Left cardiac atrium (tissue), 4 donors: ENCODE data around the gene TBX2. TPM values are rescaled to one million over a fixed set of nuclear protein-coding genes. Genes with fewer than 3 reads are reported as not detected.
A peak's percentile ranks its signal among the peaks of the same experiment; 100 is the strongest.

Source experiments
- ATAC-seq, 2 donors: fragments of 200-7000 bp; cut with Tn5 transposase; one replicate each; pipeline ENCODE4 v1.9.1; 2020; ENCODE audit warnings: mild to moderate bottlenecking in 2 of 2, moderate library complexity in 2 of 2
- DNase-seq: peaks from one replicate; pipeline ENCODE4 v3.0.0-alpha.2; 2020
- intact Hi-C, 2 donors: fragments of 100-400 bp; cut with DNase I; formaldehyde crosslinking; loops; one replicate each; pipeline versions ENCODE4 v1.14.1 to v1.15.1; 2022 to 2023
- total RNA-seq, 2 donors: library from RNA; stranded (reverse); fragmentation: NEBNext Ultra II Directional; extraction: Animal tissue kit (Norgen Biotek cat#: 25700); gene quantifications; one replicate each; pipeline ENCODE4 v1.2.1, GENCODE V29; 2021
- donor health status: DM: no; HTN: yes; CAD: no.
- donor health status: DM: no; HTN: yes; CAD: no; lungs with severe emphysema.
- donor health status: DM: yes; HTN: yes; CAD: no.
- donor health status: Dilated cardiomyopathy.

Gene TBX2
- total RNA-seq, 2 donors from 2014 or later = 12.1 to 17.0 TPM

GRCh38 chr17:61366715-61367413 is 32.8 kb upstream of the TBX2 start:
- DNase-seq (peak; percentile 75), ATAC-seq (peak; percentile 95 to 96)

DNA sequence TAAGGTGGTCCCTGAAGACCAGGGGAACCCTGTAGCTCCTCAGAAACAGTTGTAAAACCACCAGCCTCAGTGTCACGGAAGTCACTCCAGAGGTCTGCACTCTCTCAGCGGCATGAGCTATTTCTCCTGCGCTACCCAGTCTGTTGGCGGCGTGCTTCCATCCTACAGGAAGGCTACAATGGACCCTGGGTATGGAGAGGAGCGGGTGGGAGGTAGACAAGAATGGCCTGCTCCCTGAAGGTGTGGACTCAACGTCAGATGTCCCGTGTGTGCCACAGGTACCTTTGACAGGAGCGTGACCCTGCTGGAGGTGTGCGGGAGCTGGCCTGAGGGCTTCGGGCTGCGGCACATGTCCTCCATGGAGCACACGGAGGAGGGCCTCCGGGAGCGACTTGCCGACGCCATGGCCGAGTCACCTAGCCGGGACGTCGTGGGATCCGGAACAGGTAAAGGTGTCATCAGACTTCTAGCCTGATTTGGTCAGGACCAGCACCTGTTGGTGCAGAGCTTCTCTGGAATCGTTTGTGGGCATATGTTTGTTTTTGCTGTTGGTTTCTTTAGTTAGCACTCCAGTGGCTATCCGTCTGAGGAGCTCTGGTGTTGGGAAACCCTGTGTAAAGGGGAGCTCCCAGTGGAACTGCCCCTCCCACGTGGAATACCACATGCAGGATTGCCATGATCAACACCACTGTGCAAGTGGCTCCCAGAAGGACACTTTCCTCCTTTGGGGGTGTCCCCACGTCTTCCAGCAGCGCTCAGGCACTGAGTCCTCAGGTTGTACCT is 31.4 kb upstream of the TBX2 start:
- intact Hi-C loops = no loop called here
- no peak for DNase-seq
- peak in 1 of 2 donors; percentile 29 for ATAC-seq

More at GRCh38 chr17:61366715-61367413, 32.8 kb upstream of the TBX2 start:
- intact Hi-C loops = no loop called here

DNA sequence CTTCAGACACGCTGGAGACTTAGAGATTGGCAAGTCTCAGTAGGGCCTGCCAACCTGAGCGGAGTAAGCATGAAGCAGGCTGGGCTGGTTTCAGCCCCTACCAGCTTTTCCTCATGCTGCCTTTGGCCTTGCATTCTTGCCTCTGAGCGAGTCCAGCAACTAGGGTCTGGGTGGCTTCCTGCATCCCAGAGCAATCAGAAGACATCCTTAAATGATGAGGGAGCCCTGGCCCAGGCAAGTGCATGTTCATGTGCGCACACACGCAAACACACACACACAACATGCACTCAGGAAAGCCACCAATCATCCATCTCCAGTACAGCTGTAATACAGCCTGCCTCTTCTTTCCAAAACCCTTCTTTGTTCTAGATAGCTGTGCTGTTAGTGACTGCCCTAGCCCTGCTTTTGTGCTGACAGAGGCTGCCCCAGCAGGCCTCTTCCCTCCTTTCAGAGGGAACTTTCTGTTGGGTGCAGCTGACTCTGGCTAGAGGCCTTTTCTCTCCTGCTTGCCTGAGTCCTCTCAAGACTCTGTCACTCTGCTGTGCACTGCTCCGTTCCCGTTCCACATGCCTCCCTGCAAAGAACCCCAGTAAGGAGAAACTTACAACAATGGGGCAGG is 30.7 kb upstream of the TBX2 start:
- ATAC-seq = no peak
- no peak for DNase-seq
- intact Hi-C loops = no loop called here

DNA sequence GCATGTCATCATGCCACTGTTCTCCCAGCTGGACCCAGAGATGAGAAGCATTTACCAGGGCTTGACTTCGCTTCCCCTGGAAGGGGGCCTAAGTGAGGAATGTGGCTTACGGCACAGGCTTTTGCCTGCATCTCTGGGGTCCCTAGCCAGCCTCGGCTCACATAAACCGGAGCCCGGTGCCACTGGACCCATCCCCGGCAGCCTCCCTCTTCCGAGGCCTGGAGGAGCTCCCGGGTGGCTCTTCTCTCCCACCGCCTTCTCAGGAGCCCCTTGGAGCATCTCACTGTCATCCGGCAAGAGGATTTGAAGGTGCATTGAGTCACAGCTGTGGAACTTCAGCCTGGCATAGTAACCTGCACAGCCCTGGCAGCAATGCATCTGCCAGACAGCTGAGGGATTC is 29.9 kb upstream of the TBX2 start:
- no peak for DNase-seq
- intact Hi-C loops = no loop called here
- no peak for ATAC-seq

GRCh38 chr17:61371179-61371578 is 28.5 kb upstream of the TBX2 start:
- intact Hi-C loops = no loop called here
- DNase-seq = no peak

DNA sequence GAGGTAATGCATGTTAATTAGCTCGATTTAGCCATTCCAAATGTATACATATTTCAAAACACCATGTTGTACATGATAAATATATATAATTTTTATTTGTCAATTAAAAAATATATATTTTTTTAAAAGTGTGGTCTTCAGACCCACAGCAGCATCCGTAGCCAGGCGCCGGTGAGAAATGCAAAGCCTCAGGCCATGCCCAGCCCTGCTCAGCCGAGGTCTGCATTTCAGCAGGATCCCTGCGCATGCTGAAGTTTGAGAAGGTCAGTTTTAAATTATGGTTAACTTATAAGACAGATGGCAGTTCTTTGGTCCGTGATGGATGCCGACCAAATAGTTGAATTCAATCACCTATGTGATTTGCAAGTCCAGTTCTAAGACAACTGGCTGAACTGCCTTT is 28.0 kb upstream of the TBX2 start:
- DNase-seq (no peak), ATAC-seq (no peak)
- intact Hi-C loops = no loop called here

More at GRCh38 chr17:61371179-61371578, 28.5 kb upstream of the TBX2 start:
- no peak for ATAC-seq

GRCh38 chr17:61372436-61372835 is 27.2 kb upstream of the TBX2 start:
- DNase-seq (no peak), ATAC-seq (no peak)
- intact Hi-C loops = no loop called here

DNA sequence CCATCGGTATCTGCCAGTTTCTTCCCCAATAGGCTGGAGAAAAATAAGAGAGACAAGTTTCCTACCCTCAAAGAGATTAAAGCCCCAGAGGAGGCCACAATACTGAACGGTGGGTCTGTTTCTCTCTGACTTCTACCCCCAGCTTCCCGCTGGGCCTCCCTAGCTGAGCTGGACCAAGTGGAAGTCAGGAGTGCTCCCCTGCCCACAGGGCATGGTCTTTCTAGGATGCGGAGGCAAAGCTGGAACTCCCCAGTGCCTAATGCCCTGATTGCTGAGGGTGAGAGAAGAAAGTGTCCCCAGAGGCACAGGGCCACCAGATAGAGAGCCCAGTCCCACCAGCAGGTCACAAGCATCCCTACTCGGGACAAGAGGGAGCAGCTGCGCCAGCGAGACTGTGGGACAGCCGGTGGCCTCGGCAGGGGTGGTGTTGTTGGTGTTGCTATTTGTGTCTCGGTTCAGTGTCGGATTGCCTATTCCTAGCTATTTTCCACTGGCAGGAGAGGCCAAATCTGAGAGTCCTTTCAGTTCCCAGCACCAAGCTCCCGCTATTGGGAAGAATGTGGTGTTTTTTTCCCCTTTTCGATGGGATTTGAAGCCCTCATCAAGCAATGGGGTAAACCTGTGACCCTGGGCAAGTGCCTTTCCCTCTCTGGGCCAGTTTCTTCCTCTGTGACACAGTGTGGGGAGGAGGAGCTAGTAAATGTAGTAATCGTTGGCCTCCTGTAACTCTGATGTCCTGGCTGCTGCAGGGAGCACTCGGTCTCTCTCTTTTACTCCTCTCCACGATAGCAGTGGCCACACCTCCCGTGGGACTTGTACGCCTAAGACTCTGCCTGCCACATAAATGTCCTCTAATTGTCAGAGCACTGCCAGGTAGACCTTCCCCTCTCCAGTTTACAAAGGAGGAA is 22.5 kb upstream of the TBX2 start:
- DNase-seq = no peak
- intact Hi-C loops = no loop called here
- ATAC-seq = peak in 1 of 2 donors; percentile 10

- intact Hi-C loops = no loop called here
- DNase-seq = no peak
- no peak for ATAC-seq
These were observed 20.8 kb upstream of the TBX2 start for GRCh38 chr17:61378658-61379456.

DNA sequence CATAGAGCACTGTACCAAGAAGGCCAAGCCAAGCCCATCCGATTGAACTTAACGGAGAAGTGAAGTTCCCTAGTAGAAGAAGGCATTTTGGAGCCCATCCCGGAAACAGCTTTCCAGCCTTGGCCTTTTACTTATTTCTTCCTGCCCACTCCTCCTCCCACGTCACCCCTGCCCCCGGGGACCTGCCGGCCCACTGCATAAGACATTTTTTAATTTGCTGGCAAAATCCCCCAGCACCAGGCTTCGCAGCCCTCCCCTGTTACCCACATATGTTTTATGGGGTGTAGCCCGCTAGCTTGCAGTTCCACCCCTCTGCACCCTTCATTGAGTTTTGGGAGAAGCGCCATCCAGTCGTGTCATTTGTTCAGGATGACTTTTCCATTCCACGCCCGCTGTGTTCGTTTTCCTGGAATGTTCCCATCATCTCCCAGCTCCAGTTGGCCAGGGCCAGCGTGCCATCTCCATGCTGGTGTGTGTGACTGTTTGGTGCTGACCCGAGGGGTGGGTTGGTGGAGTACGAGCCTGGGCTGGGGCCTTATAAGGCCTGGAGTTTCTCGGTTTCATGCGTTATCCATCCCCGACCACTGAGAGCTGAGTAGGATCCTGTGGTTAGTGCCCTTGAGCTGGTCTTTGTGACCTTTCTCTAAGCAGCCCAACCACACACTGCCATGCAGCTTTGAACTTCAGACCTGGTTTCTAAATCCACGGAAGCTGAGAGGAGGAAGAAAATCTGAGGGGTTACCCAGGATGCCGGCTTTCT is 20.0 kb upstream of the TBX2 start:
- ATAC-seq (peak in 1 of 2 donors; percentile 12), DNase-seq (no peak)
- intact Hi-C loops = no loop called here

GRCh38 chr17:61380217-61380835 is 19.3 kb upstream of the TBX2 start:
- ATAC-seq (no peak), DNase-seq (no peak)
- intact Hi-C loops = no loop called here

DNA sequence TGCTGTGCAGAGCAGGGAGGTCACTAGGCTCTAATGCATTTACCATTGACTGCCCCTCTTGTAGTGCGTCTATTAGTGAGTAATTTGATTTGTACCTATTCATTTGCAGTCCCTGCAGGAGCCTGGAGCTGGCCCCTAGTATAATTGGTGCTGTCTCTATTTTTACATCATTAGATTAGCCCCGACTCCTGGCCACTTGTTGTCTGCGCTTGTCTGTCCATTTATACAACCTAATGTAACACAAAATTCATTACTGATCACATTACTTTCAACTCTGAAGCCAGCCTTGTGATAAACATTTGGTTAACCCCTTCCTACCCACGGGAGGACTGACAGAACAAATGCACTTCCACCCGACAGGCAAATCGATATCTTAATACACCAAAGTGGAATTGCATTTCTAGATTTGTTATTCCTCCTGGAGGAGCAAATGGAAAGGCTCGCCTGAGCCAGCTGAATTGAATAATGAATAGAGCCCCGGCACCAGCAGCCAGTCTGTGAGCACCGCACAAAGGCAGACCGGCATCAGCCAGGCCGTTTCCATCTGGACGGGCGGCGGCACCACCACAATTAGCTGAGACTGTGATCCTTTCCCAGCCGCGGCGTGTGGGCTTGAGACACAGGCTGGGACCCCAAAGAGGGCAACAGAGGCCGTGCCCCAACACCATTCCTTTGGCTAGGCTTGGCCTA is 18.7 kb upstream of the TBX2 start:
- ATAC-seq = no peak
- no peak for DNase-seq
- intact Hi-C loops = no loop called here

DNA sequence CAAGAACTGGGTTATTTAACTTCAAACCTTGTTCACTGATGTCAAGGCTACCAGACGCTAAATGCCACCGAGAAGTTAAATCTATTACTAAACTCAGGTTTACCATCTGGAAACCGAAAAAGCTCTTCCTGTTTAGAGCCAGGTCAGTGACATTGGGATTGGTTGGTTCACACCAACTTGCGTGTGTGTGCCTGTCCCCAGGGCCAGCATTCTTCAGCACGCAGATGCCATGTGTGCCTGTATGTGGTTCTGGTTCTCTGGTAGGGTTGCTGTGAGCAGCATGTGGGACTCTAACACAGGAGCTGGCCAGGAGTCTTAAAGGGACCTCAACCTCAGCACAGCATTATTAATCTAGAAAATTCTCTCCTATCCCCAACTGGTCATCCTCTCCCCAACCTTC is 18.1 kb upstream of the TBX2 start:
- DNase-seq (no peak), ATAC-seq (no peak)
- intact Hi-C loops = no loop called here

DNA sequence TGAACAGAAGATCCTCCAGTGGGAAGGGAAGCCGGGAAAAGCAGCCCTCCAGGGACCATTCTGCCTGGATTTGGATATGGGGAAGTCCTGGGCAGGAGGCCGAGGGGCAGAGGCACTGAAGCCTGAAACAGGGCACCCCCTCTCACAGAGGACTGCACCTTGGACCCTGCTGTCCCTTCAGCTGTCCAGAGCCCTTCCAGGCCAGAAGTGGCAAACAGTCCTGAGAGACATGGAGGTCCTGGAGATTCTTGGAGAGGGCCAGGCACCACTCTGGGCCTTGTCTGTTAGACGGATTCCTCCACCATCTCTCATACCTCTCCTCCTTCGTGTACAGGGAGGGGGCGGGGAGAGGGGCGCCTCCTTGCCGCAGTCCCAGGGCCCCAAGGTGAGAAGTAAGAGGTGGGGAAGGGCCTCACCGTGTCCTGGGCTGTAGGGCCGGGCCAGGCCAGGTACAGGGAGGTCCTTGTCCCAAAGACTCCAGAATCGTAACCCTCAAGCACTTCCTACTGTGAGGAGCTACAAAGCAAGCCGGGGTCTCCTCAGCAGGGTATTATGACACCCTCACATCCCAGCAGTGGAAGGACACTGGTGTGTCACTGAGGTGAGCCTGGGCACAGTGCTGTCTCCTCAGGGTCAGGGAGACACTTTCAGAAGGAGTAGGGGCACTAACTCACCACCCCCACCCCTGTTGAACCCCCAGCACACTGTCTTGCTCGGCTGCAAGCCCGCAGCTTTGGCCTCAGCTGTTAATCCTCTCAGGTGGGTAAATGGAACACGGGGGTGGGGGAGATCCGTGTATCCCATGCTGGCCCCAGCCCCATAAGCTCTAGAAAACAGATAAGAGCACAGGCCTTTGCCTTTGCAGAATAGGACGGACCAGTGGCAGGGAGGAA is 16.6 kb upstream of the TBX2 start:
- DNase-seq = no peak
- intact Hi-C loops = no loop called here
- no peak for ATAC-seq

- ATAC-seq = peak in 1 of 2 donors; percentile 51
- DNase-seq = no peak
- intact Hi-C loops = no loop called here
These were observed 15.9 kb upstream of the TBX2 start for GRCh38 chr17:61383689-61384201.

GRCh38 chr17:61384354-61384691 is 15.3 kb upstream of the TBX2 start:
- peak in 1 of 2 donors; percentile 38 for ATAC-seq
- intact Hi-C loops = no loop called here

More at GRCh38 chr17:61384354-61384691, 15.3 kb upstream of the TBX2 start:
- no peak for DNase-seq
